Endodermal cell (in vitro differentiated cells): Measurements from ENCODE around the gene SLC6A16. TPM values are rescaled to one million over a fixed set of nuclear protein-coding genes. Genes with fewer than 3 reads are reported as not detected.
A peak's percentile ranks its signal among the peaks of the same experiment; 100 is the strongest.

Experiments used
- DNase-seq: peaks from one replicate; pipeline ENCODE4 v3.0.0-alpha.2; 2017
- H3K27ac ChIP-seq: 2 replicates; pipeline ENCODE4 v1.5.1; 2013; ENCODE audit warnings: mild to moderate bottlenecking, low read depth, low read length, moderate library complexity
- H3K27me3 ChIP-seq: 2 replicates; pipeline ENCODE4 v1.6.1; 2013; ENCODE audit warnings: mild to moderate bottlenecking, low read length, moderate library complexity; ENCODE audit not compliant: insufficient read depth, control insufficient read depth, poor library complexity, severe bottlenecking
- H3K36me3 ChIP-seq: 2 replicates; pipeline ENCODE4 v1.7.0; 2013; ENCODE audit warnings: mild to moderate bottlenecking, low read length, moderate library complexity; ENCODE audit not compliant: control insufficient read depth, insufficient read depth
- H3K4me1 ChIP-seq: one replicate; pipeline ENCODE4 v1.7.0; 2013; ENCODE audit warnings: low read length; ENCODE audit not compliant: control insufficient read depth, insufficient read depth
- H3K4me3 ChIP-seq: 2 replicates; pipeline ENCODE4 v1.5.1; 2013; ENCODE audit warnings: mild to moderate bottlenecking, low read length, moderate library complexity
- H3K9ac ChIP-seq: 2 replicates; pipeline ENCODE4 v1.6.1; 2013; ENCODE audit warnings: mild to moderate bottlenecking, low read length, moderate library complexity; ENCODE audit not compliant: poor library complexity, severe bottlenecking; ENCODE audit errors: extremely low read depth
- H3K9me3 ChIP-seq: 2 replicates; pipeline ENCODE4 v1.6.1; 2013; ENCODE audit warnings: mild to moderate bottlenecking, low read length, moderate library complexity; ENCODE audit not compliant: control insufficient read depth
- H3K27ac Mint-ChIP-seq: 2 replicates; pipeline ENCODE4 v1.8.0; 2020; ENCODE audit warnings: mixed read lengths
- H3K27me3 Mint-ChIP-seq: 2 replicates; pipeline ENCODE4 v1.8.0; 2021; ENCODE audit warnings: mild to moderate bottlenecking, mixed read lengths; ENCODE audit not compliant: insufficient read depth
- H3K36me3 Mint-ChIP-seq: 2 replicates; pipeline ENCODE4 v1.8.0; 2020; ENCODE audit warnings: low read depth, mixed read lengths
- H3K4me1 Mint-ChIP-seq: 2 replicates; pipeline ENCODE4 v1.8.0; 2020; ENCODE audit warnings: mixed read lengths
- H3K4me3 Mint-ChIP-seq: 2 replicates; pipeline ENCODE4 v1.8.0; 2020; ENCODE audit warnings: mild to moderate bottlenecking, moderate library complexity, mixed read lengths
- H3K9me3 Mint-ChIP-seq: 2 replicates; pipeline ENCODE4 v1.8.0; 2020; ENCODE audit warnings: mild to moderate bottlenecking, mixed read lengths
- WGBS, 2 experiments: methylation state at CpG; one replicate each; pipeline versions ENCODE4 v1.1.5 to v1.1.7; 2013; ENCODE audit warnings: missing lambda C conversion rate in 2 of 2, mixed read lengths in 1 of 2; ENCODE audit not compliant: insufficient coverage in 1 of 2, insufficient read length in 1 of 2; 5-methylcytosine and 5-hydroxymethylcytosine counted together
- total RNA-seq, 2 donors: library from RNA; stranded (reverse); fragmentation: NEBNext Ultra II Directional in 1 of 2; extraction: Animal tissue kit (Norgen Biotek cat#: 25700) in 1 of 2; gene quantifications; 2 replicates in 1 of 2; 3 replicates in 1 of 2; pipeline ENCODE4 v1.2.1, GENCODE V29; 2021
- TF ChIP-seq, protein P1 (sequence below): fragments of 200-600 bp; sonication (generic); conservative IDR thresholded peaks from 2 replicates; pipeline ENCODE4 v1.5.0; 2021; ENCODE audit warnings: antibody characterized with exemption, mild to moderate bottlenecking

SLC6A16 gene
- total RNA-seq, 2 donors from 2014 or later: 3.3 to 3.4 TPM

DNA sequence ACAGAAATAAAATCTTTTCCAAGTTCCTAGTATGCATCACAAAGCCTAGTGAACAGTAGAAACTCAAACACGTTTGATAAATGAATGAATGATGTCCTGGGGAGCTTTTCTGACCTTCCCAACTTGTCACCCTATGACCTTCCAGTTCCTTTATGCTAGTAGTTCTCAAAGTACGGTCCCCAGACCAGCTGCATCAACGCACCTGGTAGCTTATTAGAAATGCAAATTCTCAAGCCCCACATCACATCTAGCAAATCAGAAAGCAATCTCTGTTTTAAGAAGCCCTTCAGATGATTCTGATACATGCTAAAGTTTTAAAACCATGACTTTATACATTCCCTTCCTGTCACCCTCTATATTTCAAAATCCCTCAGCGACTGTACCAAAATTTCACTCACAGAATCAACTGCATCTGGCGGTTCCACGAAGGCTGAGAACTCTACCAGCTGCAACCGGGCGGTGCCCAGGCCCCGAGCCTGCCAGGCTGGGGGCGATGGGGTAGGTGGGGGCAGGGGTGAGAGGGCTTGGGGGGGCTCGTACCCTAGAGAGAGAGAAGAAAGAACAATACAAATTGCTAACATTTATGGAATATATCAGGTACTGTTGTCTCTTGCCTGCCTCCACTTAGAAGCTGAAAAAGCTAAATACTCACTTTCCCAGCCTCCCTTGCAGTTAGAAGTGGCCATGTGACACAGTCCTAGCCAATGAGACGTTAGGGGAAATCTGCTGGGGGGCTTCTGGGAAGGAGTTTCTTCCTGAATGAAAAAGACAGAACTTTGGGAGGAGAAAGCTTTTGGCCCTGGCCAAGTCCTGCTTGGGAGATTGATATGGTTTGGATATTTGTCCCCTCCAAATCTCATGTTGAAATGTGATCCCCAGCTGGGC is 23.6 kb upstream of the SLC6A16 start:
- Histone ChIP-seq H3K36me3 (peaks cover 93% of the 10 kb centered on the region), H3K4me1 (no peaks in the 10 kb centered on the region), H3K27ac (no peak overlapping the region), H3K4me3 (no peak overlapping the region), H3K27me3 (no peaks in the 10 kb centered on the region), H3K9ac (no peak overlapping the region), H3K9me3 (peaks cover 6% of the 10 kb centered on the region)
- WGBS, 2 experiments: 93 to 100% methylated on average over 3 to 10 of the region's 12 CpGs
- H3K27me3 Mint-ChIP-seq: no peaks in the 10 kb centered on the region
- peak overlapping the region; percentile 81 for H3K27ac Mint-ChIP-seq
- no peaks in the 10 kb centered on the region for H3K4me1 Mint-ChIP-seq
- no peaks in the 10 kb centered on the region for H3K9me3 Mint-ChIP-seq
- peaks cover 92% of the 10 kb centered on the region for H3K36me3 Mint-ChIP-seq
- no peak overlapping the region for H3K4me3 Mint-ChIP-seq
- TF ChIP-seq, protein P1, sequence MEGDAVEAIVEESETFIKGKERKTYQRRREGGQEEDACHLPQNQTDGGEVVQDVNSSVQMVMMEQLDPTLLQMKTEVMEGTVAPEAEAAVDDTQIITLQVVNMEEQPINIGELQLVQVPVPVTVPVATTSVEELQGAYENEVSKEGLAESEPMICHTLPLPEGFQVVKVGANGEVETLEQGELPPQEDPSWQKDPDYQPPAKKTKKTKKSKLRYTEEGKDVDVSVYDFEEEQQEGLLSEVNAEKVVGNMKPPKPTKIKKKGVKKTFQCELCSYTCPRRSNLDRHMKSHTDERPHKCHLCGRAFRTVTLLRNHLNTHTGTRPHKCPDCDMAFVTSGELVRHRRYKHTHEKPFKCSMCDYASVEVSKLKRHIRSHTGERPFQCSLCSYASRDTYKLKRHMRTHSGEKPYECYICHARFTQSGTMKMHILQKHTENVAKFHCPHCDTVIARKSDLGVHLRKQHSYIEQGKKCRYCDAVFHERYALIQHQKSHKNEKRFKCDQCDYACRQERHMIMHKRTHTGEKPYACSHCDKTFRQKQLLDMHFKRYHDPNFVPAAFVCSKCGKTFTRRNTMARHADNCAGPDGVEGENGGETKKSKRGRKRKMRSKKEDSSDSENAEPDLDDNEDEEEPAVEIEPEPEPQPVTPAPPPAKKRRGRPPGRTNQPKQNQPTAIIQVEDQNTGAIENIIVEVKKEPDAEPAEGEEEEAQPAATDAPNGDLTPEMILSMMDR: no peak
- DNase-seq: no peak

DNA sequence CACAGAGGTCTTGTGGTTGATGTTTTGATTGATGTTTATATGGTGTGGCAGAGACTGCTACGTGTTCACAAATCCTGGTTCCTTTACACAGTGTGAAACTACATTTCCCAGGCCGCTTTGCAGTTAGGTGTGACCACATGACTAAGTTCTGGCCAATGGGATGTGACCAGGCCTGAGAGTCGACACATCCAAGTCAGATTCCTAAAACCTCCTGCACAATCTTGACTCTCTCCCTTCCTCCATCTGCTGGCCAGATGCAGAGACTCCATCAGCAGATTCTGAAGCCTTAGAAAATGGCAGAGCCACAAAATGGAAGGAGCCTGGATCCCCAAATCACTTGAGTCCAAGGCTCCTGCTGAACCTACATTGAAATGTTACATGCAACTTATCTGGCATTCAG is 22.8 kb upstream of the SLC6A16 start:
- Histone ChIP-seq H3K9ac (no peak overlapping the region), H3K27ac (no peak overlapping the region), H3K4me1 (no peaks in the 10 kb centered on the region), H3K36me3 (peaks cover 94% of the 10 kb centered on the region), H3K4me3 (no peak overlapping the region), H3K27me3 (no peaks in the 10 kb centered on the region), H3K9me3 (peaks cover 6% of the 10 kb centered on the region)
- Mint-ChIP-seq H3K4me1 (no peaks in the 10 kb centered on the region), H3K9me3 (no peaks in the 10 kb centered on the region), H3K36me3 (peaks cover 92% of the 10 kb centered on the region), H3K27ac (peak overlapping the region; percentile 81), H3K27me3 (no peaks in the 10 kb centered on the region), H3K4me3 (no peak overlapping the region)
- DNase-seq: peak; percentile 86
- TF ChIP-seq, protein P1: peak; percentile 52
- 78 to 97% methylated on average over 3 of the region's 3 CpGs for WGBS, 2 experiments

DNA sequence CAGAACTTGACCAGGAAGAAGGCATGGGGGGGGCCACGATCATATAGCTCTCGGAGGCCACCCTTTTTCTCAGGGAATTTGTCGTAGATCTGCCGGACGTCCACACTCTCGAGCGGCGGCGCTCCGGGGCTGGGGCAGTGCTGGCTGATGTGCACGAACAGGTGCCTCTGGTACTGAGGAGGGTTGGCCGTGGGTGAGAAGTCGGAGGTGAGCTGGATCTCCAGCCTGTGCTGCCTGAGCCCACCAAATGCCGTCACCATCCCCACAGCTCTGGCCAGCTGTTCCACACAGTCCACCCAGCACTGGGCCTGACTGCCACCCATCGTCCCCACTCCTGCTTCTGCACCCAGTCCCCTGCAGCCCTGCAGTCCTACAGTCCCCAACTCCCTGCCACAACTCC is 22.2 kb upstream of the SLC6A16 start:
- Mint-ChIP-seq H3K27ac (no peak overlapping the region), H3K4me1 (no peaks in the 10 kb centered on the region), H3K9me3 (no peaks in the 10 kb centered on the region), H3K4me3 (no peak overlapping the region), H3K36me3 (peaks cover 93% of the 10 kb centered on the region), H3K27me3 (no peaks in the 10 kb centered on the region)
- H3K9me3 ChIP-seq: peaks cover 6% of the 10 kb centered on the region
- H3K4me1 ChIP-seq: no peaks in the 10 kb centered on the region
- H3K36me3 ChIP-seq: peaks cover 97% of the 10 kb centered on the region
- DNase-seq: no peak
- WGBS, 2 experiments: 93 to 95% methylated on average over 9 to 15 of the region's 15 CpGs
- TF ChIP-seq, protein P1: no peak
- no peaks in the 10 kb centered on the region for H3K27me3 ChIP-seq
- H3K27ac ChIP-seq: no peak overlapping the region
- no peak overlapping the region for H3K9ac ChIP-seq
- H3K4me3 ChIP-seq: no peak overlapping the region
